B cell (primary cell): ENCODE data around the gene GRK3. TPM values are rescaled to one million over a fixed set of nuclear protein-coding genes. Genes with fewer than 3 reads are reported as not detected.

Experiments
- ATAC-seq: fragments of 200-7000 bp; cut with Tn5 transposase; one replicate; pipeline ENCODE4 v1.10.0; 2021; ENCODE audit warnings: low read depth, mild to moderate bottlenecking, moderate number of reproducible peaks, moderate library complexity
- CTCF ChIA-PET: fragments of 350-600 bp; sonication (Branson Sonifier 250); formaldehyde crosslinking; loops from one replicate; lab custom pipeline; 2021; ENCODE audit warnings: antibody characterized with exemption, inconsistent platforms; lab: Charles Lee
- POLR2A ChIA-PET: fragments of 350-600 bp; sonication (Branson Sonifier 250); formaldehyde crosslinking; loops from one replicate; lab custom pipeline; 2021; ENCODE audit warnings: antibody characterized with exemption; lab: Charles Lee
- DNase-seq: peaks from one replicate; pipeline ENCODE4 v3.0.0; 2013
- H2AFZ ChIP-seq: 2 replicates; pipeline ENCODE4 v1.6.1; 2012; ENCODE audit warnings: mild to moderate bottlenecking, low read depth, low read length; ENCODE audit not compliant: insufficient read depth, poor library complexity, severe bottlenecking
- H3K27ac ChIP-seq, 2 donors: 1 replicate in 1 of 2; 2 replicates in 1 of 2; pipeline ENCODE4 v1.5.1; 2012 to 2013; ENCODE audit warnings: low read length in 2 of 2, mild to moderate bottlenecking in 2 of 2, moderate library complexity in 1 of 2
- H3K27me3 ChIP-seq, 4 experiments: fragments of 200-600 bp in 1 of 4; sonication (generic) in 1 of 4; replicated peaks in 1 of 4; 1 replicate in 2 of 4; 2 replicates in 2 of 4; pipeline versions ENCODE4 v1.6.1 to v1.7.0; 2013 to 2016; ENCODE audit warnings: low read length in 3 of 4, mild to moderate bottlenecking in 2 of 4, mixed read lengths in 1 of 4, moderate library complexity in 1 of 4; ENCODE audit not compliant: insufficient read depth in 4 of 4, control insufficient read depth in 3 of 4; ENCODE audit errors: control extremely low read depth in 1 of 4
- H3K36me3 ChIP-seq, 2 experiments: replicated peaks in 1 of 2; 1 replicate in 1 of 2; 2 replicates in 1 of 2; pipeline versions ENCODE4 v1.6.1 to v1.7.1; 2013; ENCODE audit warnings: low read length in 1 of 2; ENCODE audit not compliant: insufficient read depth in 2 of 2, control insufficient read depth in 1 of 2; ENCODE audit errors: control extremely low read depth in 1 of 2, extremely low read depth in 1 of 2
- H3K4me1 ChIP-seq, 2 donors: fragments of 200-600 bp in 1 of 2; sonication (generic) in 1 of 2; 1 replicate in 1 of 2; 2 replicates in 1 of 2; pipeline versions ENCODE4 v1.5.1 to v1.6.1; 2013 to 2017; ENCODE audit warnings: low read length in 2 of 2; ENCODE audit not compliant: control insufficient read depth in 2 of 2, insufficient read depth in 2 of 2
- H3K4me2 ChIP-seq: replicated peaks from 2 replicates; pipeline ENCODE3; 2012; ENCODE audit warnings: mild to moderate bottlenecking, low read depth, low read length; ENCODE audit not compliant: poor library complexity, severe bottlenecking
- H3K4me3 ChIP-seq, 5 experiments: fragments of 200-600 bp in 1 of 5; sonication (generic) in 1 of 5; 1 replicate in 3 of 5; 2 replicates in 2 of 5; pipeline versions ENCODE4 v1.5.1 to v1.7.0; 2011 to 2016; ENCODE audit warnings: low read length in 4 of 5, mild to moderate bottlenecking in 4 of 5, low read depth in 2 of 5, control low read depth in 1 of 5, moderate library complexity in 1 of 5; ENCODE audit not compliant: insufficient read depth in 1 of 5; ENCODE audit errors: control extremely low read depth in 1 of 5, extremely low read depth in 1 of 5
- H3K79me2 ChIP-seq: fragments of 200-600 bp; sonication (generic); one replicate; pipeline ENCODE4 v1.6.0; 2016; ENCODE audit warnings: low read length; ENCODE audit not compliant: control insufficient read depth, insufficient read depth
- H3K9ac ChIP-seq: fragments of 200-600 bp; sonication (generic); 2 replicates; pipeline ENCODE4 v1.6.1; 2017; ENCODE audit warnings: mild to moderate bottlenecking, low read length, moderate library complexity
- H3K9me3 ChIP-seq, 3 donors: one replicate each; pipeline versions ENCODE4 v1.6.1 to v1.7.1; 2013; ENCODE audit warnings: low read length in 2 of 3; ENCODE audit not compliant: control insufficient read depth in 2 of 3, insufficient read depth in 1 of 3; ENCODE audit errors: control extremely low read depth in 1 of 3
- H4K20me1 ChIP-seq: 2 replicates; pipeline ENCODE4 v1.6.0; 2012; ENCODE audit warnings: mild to moderate bottlenecking, low read length; ENCODE audit not compliant: insufficient read depth, control insufficient read depth, poor library complexity, severe bottlenecking
- H3K27ac Mint-ChIP-seq: one replicate; pipeline ENCODE4 v1.8.0; 2021; ENCODE audit warnings: mixed read lengths
- H3K27me3 Mint-ChIP-seq: one replicate; pipeline ENCODE4 v1.8.0; 2021; ENCODE audit warnings: mixed read lengths
- H3K4me1 Mint-ChIP-seq: one replicate; pipeline ENCODE4 v1.8.0; 2021; ENCODE audit warnings: mixed read lengths
- H3K4me3 Mint-ChIP-seq: one replicate; pipeline ENCODE4 v1.8.0; 2021; ENCODE audit warnings: mixed read lengths
- H3K9me3 Mint-ChIP-seq: one replicate; pipeline ENCODE4 v1.8.0; 2022; ENCODE audit warnings: mixed read lengths; ENCODE audit not compliant: insufficient read depth
- CTCF ChIP-seq: fragments of 200-600 bp; IDR thresholded peaks from one replicate; pipeline ENCODE4 v1.8.0; 2022; ENCODE audit warnings: antibody characterized with exemption, mild to moderate bottlenecking
- EZH2 ChIP-seq: IDR thresholded peaks from 2 replicates; pipeline ENCODE4 v1.6.1; 2012; ENCODE audit warnings: borderline replicate concordance, low read depth, mild to moderate bottlenecking, moderate library complexity, low read length; ENCODE audit not compliant: insufficient read depth, poor library complexity, severe bottlenecking
- WGBS: methylation state at CpG from one replicate; pipeline ENCODE4 v1.1.5; 2013; ENCODE audit warnings: missing lambda C conversion rate; ENCODE audit not compliant: insufficient coverage; 5-methylcytosine and 5-hydroxymethylcytosine counted together
- intact Hi-C: fragments of 100-400 bp; cut with micrococcal nuclease; formaldehyde crosslinking; loops from one replicate; pipeline ENCODE4 v1.10.0; 2022
- polyA plus RNA-seq: library from polyadenylated mRNA; depleted of rRNA; stranded (reverse); fragments of >200 nt; gene quantifications from 2 replicates; pipeline ENCODE4 v1.2.3, GENCODE V29; 2012
- total RNA-seq, 2 donors: library from RNA; stranded (reverse); fragments of 120-200 nt in 1 of 2; gene quantifications; 1 replicate in 1 of 2; 2 replicates in 1 of 2; pipeline versions ENCODE4 v1.2.3 to v1.2.4, GENCODE V29; 2013 to 2022

Gene GRK3
- total and polyA plus RNA-seq, 2 donors (not counting 1 experiment from before 2014, with no cell fraction given) = 17.6 to 61.0 TPM

GRCh38 chr22:25660336-25660735, 95.9 kb downstream of the GRK3 start:
- H3K4me1 Mint-ChIP-seq = peaks cover 60% of the 10 kb centered on the region
- no peak overlapping the region for H3K27ac ChIP-seq
- intact Hi-C loops = no loop called here
- H3K4me3 Mint-ChIP-seq = no peak overlapping the region
- no peak overlapping the region for H3K4me2 ChIP-seq
- no peaks in the 10 kb centered on the region for H3K9me3 Mint-ChIP-seq
- no peaks in the 10 kb centered on the region for H3K27me3 Mint-ChIP-seq
- no peak for DNase-seq
- H3K27me3 ChIP-seq = no peaks in the 10 kb centered on the region
- WGBS = 100% methylated on average over 1 of the region's 3 CpGs
- ChIA-PET POLR2A (no interaction called here), CTCF (interaction anchor here (4.5 kb wide), 1 partner anchor 116 kb away, joined by 24 read pairs; no protein-coding TSS in a partner anchor)
- no peak overlapping the region for H3K4me3 ChIP-seq
- peaks cover 0 to 9% of the 10 kb centered on the region in 2 experiments for H3K36me3 ChIP-seq
- no peaks in the 10 kb centered on the region for H3K9me3 ChIP-seq
- H2AFZ ChIP-seq = no peak overlapping the region
- H3K4me1 ChIP-seq = peaks cover 14 to 35% of the 10 kb centered on the region in 2 donors
- peaks cover 90% of the 10 kb centered on the region for H3K79me2 ChIP-seq
- no peak overlapping the region for H3K9ac ChIP-seq
- ATAC-seq = no peak
- no peak overlapping the region for H3K27ac Mint-ChIP-seq
- TF ChIP-seq CTCF (no peak), EZH2 (no peak)
- H4K20me1 ChIP-seq = peaks cover 43% of the 10 kb centered on the region

GRCh38 chr22:25661073-25661472, 96.6 kb downstream of the GRK3 start:
- DNase-seq = no peak
- ChIA-PET CTCF (interaction anchor here (1.6 kb wide), 1 partner anchor 117 kb away, joined by 7 read pairs; no protein-coding TSS in a partner anchor), POLR2A (interaction anchor here (0.6 kb wide), 1 partner anchor 99 kb away, joined by 4 read pairs; no protein-coding TSS in a partner anchor)
- no peak overlapping the region for H3K4me2 ChIP-seq
- Mint-ChIP-seq H3K4me1 (peaks cover 53% of the 10 kb centered on the region), H3K27me3 (no peaks in the 10 kb centered on the region), H3K9me3 (no peaks in the 10 kb centered on the region), H3K27ac (no peak overlapping the region), H3K4me3 (no peak overlapping the region)
- no peak overlapping the region for H3K4me3 ChIP-seq
- H3K4me1 ChIP-seq = peaks cover 8 to 35% of the 10 kb centered on the region in 2 donors
- peaks cover 47% of the 10 kb centered on the region for H4K20me1 ChIP-seq
- no peak overlapping the region for H3K27ac ChIP-seq
- TF ChIP-seq EZH2 = no peak
- intact Hi-C loops = no loop called here
- no peak overlapping the region for H2AFZ ChIP-seq
- no CpG with 5 or more reads among the region's 2 CpGs for WGBS
- peaks cover 0 to 9% of the 10 kb centered on the region in 2 experiments for H3K36me3 ChIP-seq
- H3K27me3 ChIP-seq = no peaks in the 10 kb centered on the region
- no peak for ATAC-seq
- H3K9me3 ChIP-seq = no peaks in the 10 kb centered on the region
- H3K9ac ChIP-seq = no peak overlapping the region
- H3K79me2 ChIP-seq = peaks cover 90% of the 10 kb centered on the region
